Raji (cell line): Measurements from ENCODE around the gene MDFI.

Experiments used
- POLR2A ChIP-seq: IDR thresholded peaks from 2 replicates; pipeline ENCODE4 v1.6.1; 2011; ENCODE audit warnings: low read depth, low read length, control low read depth; ENCODE audit not compliant: insufficient read depth

The MDFI gene

GRCh38 chr6:41659935-41660334, 21.7 kb downstream of the MDFI start:
- no peak for TF ChIP-seq POLR2A

- TF ChIP-seq POLR2A, result no peak
Measured at GRCh38 chr6:41663568-41663967, 25.3 kb downstream of the MDFI start.

- no peak for TF ChIP-seq POLR2A
Measured at GRCh38 chr6:41664271-41664670, 26.0 kb downstream of the MDFI start.

GRCh38 chr6:41667195-41667594, 28.9 kb downstream of the MDFI start:
- no peak for TF ChIP-seq POLR2A

GRCh38 chr6:41668968-41669367, 30.7 kb downstream of the MDFI start:
- no peak for TF ChIP-seq POLR2A

- TF ChIP-seq POLR2A, result no peak
Measured at GRCh38 chr6:41670703-41671360, 32.6 kb downstream of the MDFI start.

GRCh38 chr6:41671376-41671775, 33.1 kb downstream of the MDFI start:
- TF ChIP-seq POLR2A, result no peak

GRCh38 chr6:41672016-41672415, 33.7 kb downstream of the MDFI start:
- TF ChIP-seq POLR2A, result no peak

GRCh38 chr6:41672816-41673703, 34.8 kb downstream of the MDFI start:
- no peak for TF ChIP-seq POLR2A

GRCh38 chr6:41673704-41674000, 35.4 kb downstream of the MDFI start:
- no peak for TF ChIP-seq POLR2A

GRCh38 chr6:41674231-41675000, 36.1 kb downstream of the MDFI start:
- TF ChIP-seq POLR2A, result no peak

GRCh38 chr6:41675176-41675775, 37.0 kb downstream of the MDFI start:
- TF ChIP-seq POLR2A, result no peak

- no peak for TF ChIP-seq POLR2A
Measured at GRCh38 chr6:41675992-41676391, 37.7 kb downstream of the MDFI start.

GRCh38 chr6:41676431-41676830, 38.2 kb downstream of the MDFI start:
- no peak for TF ChIP-seq POLR2A
